PC-9 (cell line): ENCODE data around the gene GFY.

Source experiments
- EZH2 ChIP-seq: fragments of 200-600 bp; sonication (generic); IDR thresholded peaks from 2 replicates; pipeline ENCODE4 v1.8.0; 2017; ENCODE audit warnings: antibody characterized with exemption, low read depth
- TF ChIP-seq, protein P1 (sequence below): fragments of 200-600 bp; sonication (generic); conservative IDR thresholded peaks from 2 replicates; pipeline ENCODE4 v1.6.1; 2017; ENCODE audit warnings: mixed run types, antibody characterized with exemption, mild to moderate bottlenecking, moderate library complexity

DNA sequence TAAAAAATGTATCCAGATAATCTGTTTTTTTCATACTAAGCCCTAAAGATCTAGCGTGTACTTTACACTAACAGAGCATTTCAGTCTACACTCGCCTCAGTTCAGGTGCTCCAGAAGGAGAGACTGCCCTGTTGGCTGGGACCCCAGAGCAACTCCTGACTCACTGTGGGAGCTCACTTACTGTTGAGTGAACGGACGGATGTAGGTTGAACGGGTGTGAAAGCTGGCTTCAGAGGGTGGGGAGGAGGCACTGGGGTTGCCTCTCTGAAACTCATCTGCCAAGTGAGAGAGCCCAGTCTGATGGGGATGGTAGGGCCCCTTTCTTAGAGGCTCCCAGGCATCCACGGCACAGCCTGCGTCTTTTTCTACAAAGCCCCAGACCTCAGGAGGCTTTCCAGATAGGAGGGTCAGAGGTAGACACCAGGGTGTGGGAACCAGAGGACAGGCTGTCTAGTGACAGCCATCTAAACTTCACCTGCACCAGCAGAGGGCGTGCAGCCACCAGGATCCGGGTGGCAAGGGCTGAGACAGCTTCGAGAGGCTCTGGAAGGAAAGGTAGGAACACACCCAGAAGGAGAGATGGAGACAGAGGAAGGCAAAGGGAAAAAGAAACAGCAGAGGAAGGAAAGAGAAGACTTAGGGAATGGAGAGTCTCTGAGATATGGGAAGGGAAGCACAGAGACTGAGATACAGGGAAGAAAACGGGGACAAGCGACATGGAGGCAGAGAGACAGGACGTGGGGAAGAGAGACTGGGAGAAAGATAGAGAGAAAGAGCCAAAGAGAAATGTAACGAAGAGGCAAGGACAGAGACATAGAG is 33.4 kb upstream of the GFY start:
- TF ChIP-seq, protein P1, sequence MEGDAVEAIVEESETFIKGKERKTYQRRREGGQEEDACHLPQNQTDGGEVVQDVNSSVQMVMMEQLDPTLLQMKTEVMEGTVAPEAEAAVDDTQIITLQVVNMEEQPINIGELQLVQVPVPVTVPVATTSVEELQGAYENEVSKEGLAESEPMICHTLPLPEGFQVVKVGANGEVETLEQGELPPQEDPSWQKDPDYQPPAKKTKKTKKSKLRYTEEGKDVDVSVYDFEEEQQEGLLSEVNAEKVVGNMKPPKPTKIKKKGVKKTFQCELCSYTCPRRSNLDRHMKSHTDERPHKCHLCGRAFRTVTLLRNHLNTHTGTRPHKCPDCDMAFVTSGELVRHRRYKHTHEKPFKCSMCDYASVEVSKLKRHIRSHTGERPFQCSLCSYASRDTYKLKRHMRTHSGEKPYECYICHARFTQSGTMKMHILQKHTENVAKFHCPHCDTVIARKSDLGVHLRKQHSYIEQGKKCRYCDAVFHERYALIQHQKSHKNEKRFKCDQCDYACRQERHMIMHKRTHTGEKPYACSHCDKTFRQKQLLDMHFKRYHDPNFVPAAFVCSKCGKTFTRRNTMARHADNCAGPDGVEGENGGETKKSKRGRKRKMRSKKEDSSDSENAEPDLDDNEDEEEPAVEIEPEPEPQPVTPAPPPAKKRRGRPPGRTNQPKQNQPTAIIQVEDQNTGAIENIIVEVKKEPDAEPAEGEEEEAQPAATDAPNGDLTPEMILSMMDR, result peak; percentile 95
- no peak for TF ChIP-seq EZH2
